Adrenal gland (tissue), 12 donors: ENCODE data around the gene HOXA13. TPM values are rescaled to one million over a fixed set of nuclear protein-coding genes. Genes with fewer than 3 reads are reported as not detected.

ENCODE experiments used
- DNase-seq, 7 donors: peaks; one replicate each; pipeline ENCODE4 v3.0.0-alpha.2; 2019 to 2020
- H3K27ac ChIP-seq, 5 donors: fragments of 200-600 bp; sonication (generic) in 4 of 5; 1 replicate in 3 of 5; 2 replicates in 2 of 5; pipeline versions ENCODE4 v1.5.1 to v1.8.0; 2016 to 2020; ENCODE audit warnings: mild to moderate bottlenecking in 1 of 5
- H3K27me3 ChIP-seq: fragments of 200-600 bp; 2 replicates; pipeline ENCODE4 v1.8.0; 2021
- H3K36me3 ChIP-seq, 2 donors: fragments of 200-600 bp; replicated peaks in 1 of 2; 1 replicate in 1 of 2; 2 replicates in 1 of 2; pipeline versions ENCODE4 v1.5.1 to v1.8.0; 2018 to 2022
- H3K4me1 ChIP-seq, 2 donors: fragments of 200-600 bp; replicated peaks in 1 of 2; 1 replicate in 1 of 2; 2 replicates in 1 of 2; pipeline versions ENCODE4 v1.5.1 to v1.8.0; 2018 to 2021
- H3K4me3 ChIP-seq, 4 donors: fragments of 200-600 bp; sonication (generic) in 3 of 4; one replicate each; pipeline ENCODE4 v1.5.1; 2016 to 2018
- H3K9me3 ChIP-seq, 3 donors: fragments of 200-600 bp; sonication (generic) in 1 of 3; replicated peaks in 1 of 3; 1 replicate in 2 of 3; 2 replicates in 1 of 3; pipeline versions ENCODE4 v1.5.1 to v1.8.0; 2016 to 2021
- POLR2A ChIP-seq, 2 donors: fragments of 450-650 bp; IDR thresholded peaks; one replicate each; pipeline ENCODE4 v1.6.1; 2017; ENCODE audit warnings: antibody characterized with exemption in 2 of 2, mild to moderate bottlenecking in 2 of 2, moderate library complexity in 1 of 2
- WGBS, 4 donors: extraction: QIAGEN DNeasy Blood & Tissue Kit in 2 of 4; methylation state at CpG; one replicate each; pipeline versions ENCODE4 v1.1.5 to v1.1.7; 2013 to 2017; 5-methylcytosine and 5-hydroxymethylcytosine counted together
- intact Hi-C, 2 donors: fragments of 100-400 bp; cut with DNase I; formaldehyde crosslinking; loops; one replicate each; pipeline versions ENCODE4 v1.14.1 to v1.15.0; 2022 to 2023
- polyA plus RNA-seq, 3 donors: library from polyadenylated mRNA; stranded (reverse); fragments of 200-250 nt in 2 of 3; fragments of 350-450 nt in 1 of 3; fragmentation: Illumina TruSeq in 1 of 3; extraction: RNeasy Lipid Tissue Mini Kit (QIAGEN cat#74804) in 1 of 3; gene quantifications; one replicate each; pipeline ENCODE4 v1.2.3, GENCODE V29; 2013 to 2014
- total RNA-seq, 9 donors: library from RNA; depleted of rRNA in 4 of 9; stranded (reverse); fragments of >200 nt in 4 of 9; fragments of 120-200 nt in 1 of 9; fragmentation: NEBNext Ultra II Directional in 1 of 9; extraction: Animal tissue kit (Norgen Biotek cat#: 25700) in 1 of 9; gene quantifications; one replicate each; pipeline versions ENCODE4 v1.1.0 to v1.2.4, GENCODE V29; 2013 to 2023
- TF ChIP-seq, protein P1 (sequence below), 6 experiments: fragments of 450-650 bp in 4 of 6; fragments of 200-600 bp in 2 of 6; sonication (generic) in 1 of 6; IDR thresholded peaks; 1 replicate in 5 of 6; 2 replicates in 1 of 6; pipeline versions ENCODE4 v1.5.1 to v1.8.0; 2016 to 2021; ENCODE audit warnings: antibody characterized with exemption in 6 of 6, mild to moderate bottlenecking in 2 of 6, moderate library complexity in 1 of 6
- donor health status: healthy with polysubstance abuse.
- donor health status: Bipolar disorder and iron deficiency.
- donor health status: DM: yes; HTN: yes; CAD: no.
- donor health status: DM: no; HTN: no; CAD: no.
- donor health status: DM: no; HTN: no; CAD: no.
- donor health status: DM: yes; HTN: yes; CAD: no.

HOXA13 gene
- total and polyA plus RNA-seq, 12 donors, result 0.17 to 1.4 (median 0.56) TPM; not detected in 1

DNA sequence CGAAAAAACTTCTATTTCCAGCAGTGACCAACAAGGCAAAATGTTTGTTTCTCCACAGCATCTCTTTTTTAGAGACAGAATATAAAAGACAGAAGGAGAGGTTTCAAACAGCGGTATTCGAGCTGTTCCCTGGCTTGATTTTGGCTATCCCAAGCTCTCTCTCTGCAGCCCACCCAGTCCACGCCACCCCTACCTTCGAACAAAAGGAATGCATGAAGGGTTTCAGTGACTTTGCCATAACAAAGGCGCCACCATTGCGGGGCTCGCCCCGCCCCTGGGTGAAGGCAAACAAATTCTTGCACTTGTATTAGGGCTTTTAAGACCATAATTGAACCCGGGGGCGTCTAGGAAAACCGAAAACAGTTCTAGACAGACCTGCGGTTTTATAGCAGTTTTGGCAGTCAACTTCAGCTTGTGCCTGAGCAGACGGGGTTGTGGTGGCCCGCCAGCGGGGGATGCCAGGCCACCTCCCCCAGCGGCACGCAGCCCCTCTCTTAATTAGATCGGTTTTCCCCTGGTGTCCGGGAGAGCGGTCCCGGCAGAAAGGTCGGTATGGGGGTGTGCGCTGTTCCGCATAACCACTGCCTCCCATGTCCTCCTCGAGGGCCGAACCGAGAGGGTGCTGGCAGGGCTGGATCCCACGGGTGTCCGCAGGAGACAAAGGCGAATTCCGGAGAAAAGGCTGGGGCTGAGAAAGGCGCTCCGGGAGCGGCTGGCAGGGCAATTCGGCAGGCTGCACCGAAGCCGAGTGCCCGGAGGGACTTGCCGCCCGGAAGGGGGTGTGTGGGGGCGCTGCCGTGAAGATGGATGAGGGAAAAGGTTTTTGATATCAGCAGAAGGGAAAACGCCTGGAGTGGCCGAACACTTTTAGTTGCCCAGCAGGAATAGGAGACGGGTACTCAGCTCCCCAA, 12.2 kb downstream of the HOXA13 start:
- intact Hi-C loops, result loop anchor here in 1 of 2 donors (10.0 kb wide), 1 partner anchor 1313 kb away; no protein-coding TSS in a partner anchor
- Histone ChIP-seq H3K4me1 (peaks cover 12 to 33% of the 10 kb centered on the region in 2 donors), H3K4me3 (peak overlapping the region in 1 of 4 donors; percentile 38), H3K36me3 (no peaks in the 10 kb centered on the region), H3K9me3 (no peaks in the 10 kb centered on the region), H3K27me3 (peaks cover 100% of the 10 kb centered on the region), H3K27ac (no peak overlapping the region)
- peak in 3 of 7 donors; percentile 5 to 20 (median 19) for DNase-seq
- 13 to 18% (median 15%) methylated on average over 35 to 46 of the region's 46 CpGs for WGBS, 4 donors
- no peak for TF ChIP-seq POLR2A (IDR thresholded peaks at IDR 0.05)
- TF ChIP-seq, protein P1, sequence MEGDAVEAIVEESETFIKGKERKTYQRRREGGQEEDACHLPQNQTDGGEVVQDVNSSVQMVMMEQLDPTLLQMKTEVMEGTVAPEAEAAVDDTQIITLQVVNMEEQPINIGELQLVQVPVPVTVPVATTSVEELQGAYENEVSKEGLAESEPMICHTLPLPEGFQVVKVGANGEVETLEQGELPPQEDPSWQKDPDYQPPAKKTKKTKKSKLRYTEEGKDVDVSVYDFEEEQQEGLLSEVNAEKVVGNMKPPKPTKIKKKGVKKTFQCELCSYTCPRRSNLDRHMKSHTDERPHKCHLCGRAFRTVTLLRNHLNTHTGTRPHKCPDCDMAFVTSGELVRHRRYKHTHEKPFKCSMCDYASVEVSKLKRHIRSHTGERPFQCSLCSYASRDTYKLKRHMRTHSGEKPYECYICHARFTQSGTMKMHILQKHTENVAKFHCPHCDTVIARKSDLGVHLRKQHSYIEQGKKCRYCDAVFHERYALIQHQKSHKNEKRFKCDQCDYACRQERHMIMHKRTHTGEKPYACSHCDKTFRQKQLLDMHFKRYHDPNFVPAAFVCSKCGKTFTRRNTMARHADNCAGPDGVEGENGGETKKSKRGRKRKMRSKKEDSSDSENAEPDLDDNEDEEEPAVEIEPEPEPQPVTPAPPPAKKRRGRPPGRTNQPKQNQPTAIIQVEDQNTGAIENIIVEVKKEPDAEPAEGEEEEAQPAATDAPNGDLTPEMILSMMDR (IDR thresholded peaks at IDR 0.05), result no peak

DNA sequence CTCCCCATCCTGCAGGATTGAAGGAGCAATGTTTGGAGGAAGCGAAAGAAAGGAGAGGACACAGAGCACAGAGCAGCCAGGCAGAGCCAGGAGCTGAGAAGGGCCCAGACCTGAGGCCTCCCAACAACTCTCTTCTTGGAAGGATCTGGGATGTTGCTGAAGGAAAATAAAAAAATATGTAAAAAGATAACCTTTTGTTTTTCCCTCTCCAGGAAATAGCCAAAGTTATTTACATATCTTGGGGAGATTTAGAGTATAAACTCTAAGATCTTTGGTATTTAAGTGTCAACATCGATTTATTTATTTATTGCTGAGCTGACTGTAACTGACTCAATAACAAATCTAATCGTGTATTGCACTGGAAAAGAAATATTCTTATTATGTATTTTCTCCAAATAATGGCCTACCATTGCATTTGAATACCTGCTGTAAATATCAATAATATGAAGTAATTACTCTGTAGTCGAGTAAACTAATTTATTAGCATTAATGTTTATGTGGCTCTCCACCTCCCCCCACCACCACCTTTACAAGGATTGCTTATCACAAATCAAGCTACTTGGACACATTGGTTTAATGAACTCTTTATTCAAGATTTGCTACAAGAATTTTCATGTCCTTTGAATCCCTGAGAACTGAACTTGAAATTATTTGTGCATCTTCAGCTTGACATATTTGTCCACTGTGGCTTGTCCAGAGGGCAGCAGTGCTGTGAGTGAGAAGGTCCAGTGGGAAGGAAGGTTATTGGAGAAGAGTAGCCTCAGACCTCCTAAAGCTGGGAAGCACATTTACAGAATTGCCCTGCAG, 13.0 kb downstream of the HOXA13 start:
- no peak overlapping the region for H3K4me3 ChIP-seq
- peaks cover 10 to 33% of the 10 kb centered on the region in 2 donors for H3K4me1 ChIP-seq
- peak in 2 of 7 donors; percentile 5 to 23 for DNase-seq
- TF ChIP-seq, protein P1 (IDR thresholded peaks at IDR 0.05), result no peak
- TF ChIP-seq POLR2A (IDR thresholded peaks at IDR 0.05), result no peak
- no peaks in the 10 kb centered on the region for H3K36me3 ChIP-seq
- intact Hi-C loops, result loop anchor here in 1 of 2 donors (10.0 kb wide), 1 partner anchor 1312 kb away; no protein-coding TSS in a partner anchor
- H3K27me3 ChIP-seq, result peaks cover 100% of the 10 kb centered on the region
- 48 to 63% (median 54%) methylated on average over 4 of the region's 4 CpGs for WGBS, 4 donors
- H3K27ac ChIP-seq, result no peak overlapping the region
- H3K9me3 ChIP-seq, result no peaks in the 10 kb centered on the region

DNA sequence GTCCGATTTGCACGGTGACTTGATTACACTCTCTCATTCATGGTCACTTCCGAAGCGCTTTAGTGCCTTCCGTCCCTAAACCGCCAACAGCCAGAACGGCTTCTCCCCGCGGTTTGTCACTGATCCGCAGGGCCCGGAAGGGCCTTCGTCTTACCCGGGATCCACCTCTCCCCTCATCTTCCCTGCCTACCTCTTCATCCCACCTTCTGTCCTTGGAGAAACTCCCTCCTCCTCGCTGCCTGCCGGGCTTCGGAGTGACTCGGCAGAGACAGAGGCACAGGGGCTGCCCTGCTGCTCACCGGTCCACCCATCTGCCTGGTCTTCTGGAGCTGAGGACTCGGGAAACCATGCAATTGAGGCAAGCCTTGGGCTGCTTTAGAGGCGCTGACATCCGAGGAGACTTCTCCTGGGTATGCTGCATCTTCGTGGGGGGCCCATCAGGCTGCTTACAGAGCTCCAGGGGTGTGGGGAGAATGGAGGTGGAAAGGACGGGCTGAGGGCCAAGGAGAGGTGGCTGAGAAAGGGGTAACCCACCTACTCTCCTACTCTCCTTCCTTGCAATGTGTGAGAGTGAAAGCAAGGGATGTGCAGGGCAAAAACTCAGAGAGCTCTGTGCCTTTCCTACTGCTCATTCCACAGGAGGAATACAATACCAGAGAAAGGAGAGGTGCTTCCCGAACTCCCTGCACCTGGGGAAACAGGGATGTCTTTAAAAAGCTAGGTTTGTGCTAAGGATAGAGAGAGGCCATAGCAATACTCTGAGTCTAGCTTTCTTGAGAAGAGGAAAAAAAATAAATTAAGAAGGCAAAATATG, 13.8 kb downstream of the HOXA13 start:
- intact Hi-C loops, result loop anchor here in 1 of 2 donors (10.0 kb wide), 1 partner anchor 1311 kb away; no protein-coding TSS in a partner anchor
- TF ChIP-seq POLR2A (IDR thresholded peaks at IDR 0.05), result no peak
- TF ChIP-seq, protein P1 (IDR thresholded peaks at IDR 0.05), result no peak
- Histone ChIP-seq H3K27ac (no peak overlapping the region), H3K4me1 (peaks cover 10 to 33% of the 10 kb centered on the region in 2 donors), H3K27me3 (peaks cover 100% of the 10 kb centered on the region), H3K9me3 (no peaks in the 10 kb centered on the region), H3K36me3 (no peaks in the 10 kb centered on the region), H3K4me3 (no peak overlapping the region)
- peak in 3 of 7 donors; percentile 14 to 48 (median 23) for DNase-seq
- 18 to 27% (median 22%) methylated on average over 14 to 24 of the region's 24 CpGs for WGBS, 4 donors
